Measurements from ENCODE around the gene KLK8.

KLK8 gene, protein sequence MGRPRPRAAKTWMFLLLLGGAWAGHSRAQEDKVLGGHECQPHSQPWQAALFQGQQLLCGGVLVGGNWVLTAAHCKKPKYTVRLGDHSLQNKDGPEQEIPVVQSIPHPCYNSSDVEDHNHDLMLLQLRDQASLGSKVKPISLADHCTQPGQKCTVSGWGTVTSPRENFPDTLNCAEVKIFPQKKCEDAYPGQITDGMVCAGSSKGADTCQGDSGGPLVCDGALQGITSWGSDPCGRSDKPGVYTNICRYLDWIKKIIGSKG

DNA sequence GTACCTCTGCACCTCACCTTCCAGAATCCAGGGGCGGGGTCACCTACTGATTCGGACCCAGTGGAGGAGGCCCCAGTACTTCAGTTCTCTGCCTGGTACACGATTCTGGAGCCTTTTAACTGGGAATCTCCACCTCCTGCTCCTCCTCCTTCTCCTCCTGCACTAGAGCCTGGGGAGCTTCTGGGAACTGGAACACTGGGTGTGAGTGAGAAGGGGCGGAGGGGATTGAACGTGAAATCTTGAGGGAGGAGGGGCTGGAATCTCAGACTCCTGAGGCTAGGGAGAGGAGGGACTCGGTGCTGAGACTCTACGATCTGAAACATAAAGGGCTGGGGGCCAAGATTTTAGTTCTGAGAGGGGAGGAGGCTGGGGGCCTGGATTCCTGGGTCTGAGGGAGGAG, at the start of gene KLK8:
Gene KLK8, minus strand, starts transcription at position 90 of the 400 bp plus-strand sequence. CDS start 437 bp downstream, outside the sequence.
- DNase-seq (ENCODE audit: low read depth, low spot score) = no peak

DNA sequence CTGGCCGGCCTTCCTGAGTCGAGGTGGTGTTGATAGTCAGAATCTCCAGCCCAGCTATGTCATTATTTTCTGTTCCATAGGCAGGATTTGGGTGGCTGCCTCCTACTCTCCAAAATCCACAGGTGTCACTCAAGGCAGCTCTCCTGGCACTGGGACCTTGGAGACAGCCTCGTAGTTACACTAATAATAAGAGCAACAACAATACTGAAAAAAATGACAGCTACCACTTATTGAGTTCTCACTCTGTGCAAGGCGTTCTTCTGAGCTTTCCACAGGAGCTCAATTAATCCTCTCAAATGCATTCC, 45.6 kb upstream of the KLK8 start:
- DNase-seq (ENCODE audit: low read depth, low spot score) = no peak

DNA sequence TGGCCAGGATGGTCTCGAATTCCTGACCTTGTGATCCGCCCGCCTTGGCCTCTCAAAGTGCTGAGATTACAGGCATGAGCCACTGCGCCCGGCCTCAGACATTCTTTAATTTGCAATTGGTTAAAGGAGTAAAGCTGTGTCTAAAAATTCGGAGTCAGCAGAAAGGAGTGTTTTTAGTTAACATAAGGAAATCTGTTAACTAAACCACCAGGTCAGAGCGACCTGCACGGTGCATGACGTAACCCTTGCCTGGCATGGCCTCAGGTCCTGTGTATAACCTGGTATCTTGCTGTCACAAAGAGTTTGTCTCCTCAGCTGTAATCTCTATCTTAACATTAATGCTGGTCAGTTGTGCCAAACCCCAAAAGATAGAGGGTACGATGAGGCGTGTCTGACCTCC, 42.9 kb upstream of the KLK8 start:
- no peak for DNase-seq (ENCODE audit: low read depth, low spot score)

GRCh38 chr19:51043497-51043896, 42.1 kb upstream of the KLK8 start:
- no peak for DNase-seq (ENCODE audit: low read depth, low spot score)

GRCh38 chr19:51040151-51040550, 38.7 kb upstream of the KLK8 start:
- no peak for DNase-seq (ENCODE audit: low read depth, low spot score)

DNA sequence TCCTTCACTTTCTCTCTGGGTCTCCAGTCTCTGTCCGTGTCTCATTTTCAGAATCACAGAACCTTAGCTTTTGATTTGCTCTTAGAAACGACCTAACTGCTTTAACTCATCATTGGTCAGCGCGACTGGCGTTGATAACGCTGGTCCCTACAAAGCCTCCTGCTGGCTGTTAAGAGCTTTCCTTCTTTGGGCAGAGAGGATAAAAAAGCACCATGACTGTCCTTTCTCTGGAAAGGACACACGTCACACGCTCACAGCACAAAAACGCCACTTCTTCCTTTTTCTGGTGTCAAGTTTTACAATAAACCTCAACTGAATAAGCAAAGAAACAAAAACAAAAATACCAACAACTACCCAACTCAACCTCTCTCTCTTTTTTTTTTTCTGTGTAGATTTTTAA, 35.1 kb upstream of the KLK8 start:
- no peak for DNase-seq (ENCODE audit: low read depth, low spot score)

DNA sequence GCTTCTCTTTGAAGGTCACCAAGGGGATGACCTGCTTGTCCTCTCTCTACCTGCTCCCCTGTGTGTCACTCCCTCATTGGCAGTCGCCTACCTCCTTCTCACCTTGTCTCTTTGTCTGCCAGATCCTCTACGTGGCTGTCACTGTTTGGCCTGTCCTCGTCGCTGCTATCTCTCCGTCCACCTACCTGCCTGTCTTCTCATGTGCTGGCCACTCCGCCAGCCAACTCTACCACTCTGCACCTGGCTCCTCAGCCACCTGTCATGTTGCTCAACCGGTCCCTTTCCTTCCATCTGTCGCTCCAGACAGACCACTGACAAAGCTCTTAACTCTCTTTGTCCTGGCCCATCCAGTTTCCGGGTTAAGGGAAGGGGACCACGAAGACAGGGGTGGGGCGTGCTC, 33.3 kb upstream of the KLK8 start, which contains the start of gene KLK12:
Gene KLK12, minus strand, starts transcription at position 299 of the 400 bp plus-strand sequence. CDS start 381 bp downstream, outside the sequence.
- no peak for DNase-seq (ENCODE audit: low read depth, low spot score)

GRCh38 chr19:51031880-51032225, 30.4 kb upstream of the KLK8 start:
- DNase-seq (ENCODE audit: low read depth, low spot score) = no peak

GRCh38 chr19:51031220-51031879, 29.9 kb upstream of the KLK8 start:
- DNase-seq (ENCODE audit: low read depth, low spot score) = no peak

- DNase-seq (ENCODE audit: low read depth, low spot score) = no peak
Measured at GRCh38 chr19:51030631-51031030, 29.2 kb upstream of the KLK8 start.

GRCh38 chr19:51029718-51030117, 28.3 kb upstream of the KLK8 start:
- DNase-seq (ENCODE audit: low read depth, low spot score) = no peak

- no peak for DNase-seq (ENCODE audit: low read depth, low spot score)
Measured at GRCh38 chr19:51027873-51028272, 26.5 kb upstream of the KLK8 start.

- DNase-seq (ENCODE audit: low read depth, low spot score) = no peak
Measured at GRCh38 chr19:51027126-51027806, 25.9 kb upstream of the KLK8 start.

- DNase-seq (ENCODE audit: low read depth, low spot score) = no peak
Measured at GRCh38 chr19:51026554-51026831, 25.1 kb upstream of the KLK8 start, which contains the start of gene KLK11. Gene KLK11, minus strand, starts transcription at chr19:51026616. Its CDS starts 985 bp downstream, at chr19:51025631.

GRCh38 chr19:51025809-51026553, 24.6 kb upstream of the KLK8 start:
- DNase-seq (ENCODE audit: low read depth, low spot score) = no peak

- no peak for DNase-seq (ENCODE audit: low read depth, low spot score)
Measured at GRCh38 chr19:51025401-51025800, 24.0 kb upstream of the KLK8 start.

- no peak for DNase-seq (ENCODE audit: low read depth, low spot score)
Measured at GRCh38 chr19:51024924-51025323, 23.5 kb upstream of the KLK8 start.

DNA sequence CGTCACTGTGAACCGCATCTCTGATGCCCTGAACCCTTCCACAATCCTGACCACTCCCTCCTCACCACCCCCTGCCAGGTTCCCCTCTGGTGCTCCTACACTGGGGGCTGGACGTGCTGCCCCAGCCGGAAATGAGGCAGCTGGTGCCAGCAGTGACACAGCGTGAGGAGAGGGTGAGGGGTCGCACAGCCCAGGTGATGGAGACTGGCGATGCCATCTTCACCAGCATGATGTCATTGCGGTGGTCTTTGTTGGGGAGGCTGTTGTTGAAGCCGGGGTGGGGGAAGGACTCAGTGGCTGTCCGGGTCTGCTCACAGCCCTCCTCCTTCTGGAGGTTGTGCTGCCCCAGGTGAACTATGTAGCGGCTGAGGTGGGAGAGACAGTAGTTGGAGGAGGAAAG, 22.5 kb upstream of the KLK8 start:
- no peak for DNase-seq (ENCODE audit: low read depth, low spot score)

- no peak for DNase-seq (ENCODE audit: low read depth, low spot score)
Measured at GRCh38 chr19:51022526-51022925, 21.1 kb upstream of the KLK8 start.

GRCh38 chr19:51020988-51021651, 19.7 kb upstream of the KLK8 start:
- DNase-seq (ENCODE audit: low read depth, low spot score) = no peak

GRCh38 chr19:51019544-51019925, 18.1 kb upstream of the KLK8 start, which contains the start of gene KLK10:
Gene KLK10, minus strand, starts transcription at chr19:51019709. Its CDS starts 579 bp downstream, at chr19:51019130.
- no peak for DNase-seq (ENCODE audit: low read depth, low spot score)
